HEK293 (cell line): Measurements from ENCODE around the gene POLDIP2.

Experiments
- CTCF ChIA-PET: fragments of 350-600 bp; formaldehyde crosslinking; extraction: SDS; loops from one replicate; lab custom pipeline; 2021; ENCODE audit warnings: antibody characterized with exemption; lab: Yijun Ruan, JAX
- POLR2A ChIA-PET: fragments of 300-600 bp; formaldehyde crosslinking; extraction: SDS; loops from one replicate; lab custom pipeline; 2020; ENCODE audit warnings: antibody characterized with exemption, inconsistent platforms; lab: Yijun Ruan, JAX
- H3K27ac ChIP-seq: fragments of 200-500 bp; sonication (Bioruptor generic); 2 replicates; pipeline ENCODE4 v1.5.1; 2014; ENCODE audit warnings: low read depth, low read length, control low read depth, inconsistent platforms; ENCODE audit errors: extremely low read depth
- H3K36me3 ChIP-seq, 2 experiments: fragments of 200-500 bp in 1 of 2; sonication (Bioruptor generic) in 1 of 2; 1 replicate in 1 of 2; 2 replicates in 1 of 2; pipeline ENCODE4 v1.5.1; 2014 to 2017; ENCODE audit warnings: inconsistent platforms in 2 of 2, low read length in 2 of 2; ENCODE audit not compliant: control insufficient read depth in 2 of 2, insufficient read depth in 1 of 2
- H3K4me1 ChIP-seq: fragments of 200-500 bp; sonication (Bioruptor generic); 2 replicates; pipeline ENCODE4 v1.5.1; 2014; ENCODE audit warnings: mild to moderate bottlenecking, low read length, inconsistent platforms; ENCODE audit not compliant: control insufficient read depth, insufficient read depth
- H3K4me3 ChIP-seq: 2 replicates; pipeline ENCODE4 v1.5.1; 2011; ENCODE audit warnings: low read depth, mild to moderate bottlenecking, control low read depth, low read length, moderate library complexity
- H3K9me3 ChIP-seq: fragments of 200-500 bp; sonication (Bioruptor generic); 2 replicates; pipeline ENCODE4 v1.5.1; 2014; ENCODE audit warnings: low read depth, low read length, inconsistent platforms; ENCODE audit not compliant: control insufficient read depth, insufficient read depth
- GFI1B ChIP-seq: fragments of 450-650 bp; formaldehyde crosslinking; IDR thresholded peaks from 2 replicates; pipeline ENCODE4 v1.5.1; 2016; ENCODE audit warnings: missing biosample characterization, missing genetic modification characterization
- GLI4 ChIP-seq: fragments of 450-650 bp; formaldehyde crosslinking; IDR thresholded peaks from 2 replicates; pipeline ENCODE4 v1.5.1; 2016; ENCODE audit warnings: missing biosample characterization, missing genetic modification characterization
- IKZF3 ChIP-seq: fragments of 450-650 bp; IDR thresholded peaks from 2 replicates; pipeline ENCODE4 v1.5.0; 2018; ENCODE audit warnings: missing biosample characterization, mild to moderate bottlenecking, missing genetic modification characterization, moderate library complexity
- KLF1 ChIP-seq: fragments of 450-650 bp; formaldehyde crosslinking; IDR thresholded peaks from 2 replicates; pipeline ENCODE4 v1.5.1; 2016; ENCODE audit warnings: missing biosample characterization, missing genetic modification characterization
- MEIS1 ChIP-seq: sonication (generic); formaldehyde crosslinking; IDR thresholded peaks from 2 replicates; pipeline ENCODE4 v1.8.1; 2022; ENCODE audit warnings: missing genetic modification reagents, mild to moderate bottlenecking, borderline replicate concordance
- OSR2 ChIP-seq: fragments of 450-650 bp; formaldehyde crosslinking; IDR thresholded peaks from 2 replicates; pipeline ENCODE4 v1.5.1; 2016; ENCODE audit warnings: missing biosample characterization, missing genetic modification characterization
- YY2 ChIP-seq: fragments of 450-650 bp; formaldehyde crosslinking; IDR thresholded peaks from 2 replicates; pipeline ENCODE4 v1.5.1; 2016; ENCODE audit warnings: missing biosample characterization, missing genetic modification characterization
- ZBTB26 ChIP-seq: fragments of 450-650 bp; formaldehyde crosslinking; optimal IDR thresholded peaks from 2 replicates; pipeline ENCODE3; 2016; ENCODE audit warnings: missing biosample characterization, mild to moderate bottlenecking, missing genetic modification characterization
- ZBTB48 ChIP-seq: fragments of 450-650 bp; formaldehyde crosslinking; IDR thresholded peaks from 2 replicates; pipeline ENCODE4 v1.5.1; 2016; ENCODE audit warnings: missing biosample characterization, missing genetic modification characterization
- ZFHX2 ChIP-seq: fragments of 450-650 bp; formaldehyde crosslinking; conservative IDR thresholded peaks from 2 replicates; pipeline ENCODE4 v1.5.1; 2016; ENCODE audit warnings: missing biosample characterization, missing genetic modification characterization
- ZNF133 ChIP-seq: fragments of 450-650 bp; formaldehyde crosslinking; IDR thresholded peaks from 2 replicates; pipeline ENCODE4 v1.5.1; 2016; ENCODE audit warnings: missing biosample characterization, missing genetic modification characterization
- ZNF169 ChIP-seq: fragments of 450-650 bp; formaldehyde crosslinking; IDR thresholded peaks from 2 replicates; pipeline ENCODE4 v1.5.1; 2016; ENCODE audit warnings: missing biosample characterization, missing genetic modification characterization
- ZNF223 ChIP-seq: fragments of 450-650 bp; formaldehyde crosslinking; IDR thresholded peaks from 2 replicates; pipeline ENCODE4 v1.5.1; 2016; ENCODE audit warnings: missing biosample characterization, missing genetic modification characterization
- ZNF24 ChIP-seq: fragments of 450-650 bp; formaldehyde crosslinking; IDR thresholded peaks from 2 replicates; pipeline ENCODE4 v1.5.1; 2016; ENCODE audit warnings: missing biosample characterization, missing genetic modification characterization
- ZNF292 ChIP-seq: fragments of 450-650 bp; formaldehyde crosslinking; IDR thresholded peaks from 2 replicates; pipeline ENCODE4 v1.5.1; 2016; ENCODE audit warnings: low read depth, missing biosample characterization, missing genetic modification characterization, borderline replicate concordance
- ZNF391 ChIP-seq: fragments of 450-650 bp; formaldehyde crosslinking; IDR thresholded peaks from 2 replicates; pipeline ENCODE4 v1.5.1; 2016; ENCODE audit warnings: low read depth, missing biosample characterization, missing genetic modification characterization, borderline replicate concordance
- ZNF404 ChIP-seq: fragments of 450-650 bp; formaldehyde crosslinking; IDR thresholded peaks from 2 replicates; pipeline ENCODE4 v1.5.1; 2017; ENCODE audit warnings: missing biosample characterization, missing genetic modification characterization
- ZNF449 ChIP-seq: fragments of 450-650 bp; formaldehyde crosslinking; IDR thresholded peaks from 2 replicates; pipeline ENCODE4 v1.5.1; 2017; ENCODE audit warnings: missing biosample characterization, mild to moderate bottlenecking, missing genetic modification characterization, moderate library complexity
- ZNF473 ChIP-seq: fragments of 450-650 bp; formaldehyde crosslinking; IDR thresholded peaks from 2 replicates; pipeline ENCODE4 v1.5.1; 2017; ENCODE audit warnings: missing biosample characterization, missing genetic modification characterization
- ZNF585B ChIP-seq: fragments of 450-650 bp; formaldehyde crosslinking; IDR thresholded peaks from 2 replicates; pipeline ENCODE4 v1.5.1; 2016; ENCODE audit warnings: missing biosample characterization, missing genetic modification characterization
- ZNF660 ChIP-seq: fragments of 450-650 bp; IDR thresholded peaks from 2 replicates; pipeline ENCODE4 v1.5.1; 2018; ENCODE audit warnings: missing biosample characterization, mild to moderate bottlenecking, missing genetic modification characterization
- ZNF707 ChIP-seq: fragments of 450-650 bp; formaldehyde crosslinking; IDR thresholded peaks from 2 replicates; pipeline ENCODE4 v1.5.1; 2016; ENCODE audit warnings: missing biosample characterization, missing genetic modification characterization
- TF ChIP-seq, protein P1 (sequence below): fragments of 450-650 bp; formaldehyde crosslinking; IDR thresholded peaks from 2 replicates; pipeline ENCODE4 v1.5.1; 2017; ENCODE audit warnings: missing biosample characterization, missing genetic modification characterization
- TF ChIP-seq, protein P2 (sequence below): fragments of 450-650 bp; formaldehyde crosslinking; IDR thresholded peaks from 2 replicates; pipeline ENCODE4 v1.5.1; 2016; ENCODE audit warnings: missing biosample characterization, missing genetic modification characterization

POLDIP2 gene

GRCh38 chr17:28324267-28324745, 33.0 kb downstream of the POLDIP2 start:
- Histone ChIP-seq H3K4me1 (peaks cover 12% of the 10 kb centered on the region; the same call in 1 of the 2 replicates), H3K27ac (no peak overlapping the region), H3K9me3 (no peaks in the 10 kb centered on the region), H3K4me3 (no peak overlapping the region), H3K36me3 (peaks cover 34 to 54% of the 10 kb centered on the region in 2 experiments)
- POLR2A ChIA-PET, result interaction anchor here (2.5 kb wide), 1 partner anchor 11 kb away, joined by 17 read pairs; the partner anchor contains the start of genes IFT20 and TNFAIP1
- CTCF ChIA-PET, result no interaction called here
- TF ChIP-seq GLI4 (tag by site-specific recombination), result no peak
- TF ChIP-seq ZNF391, result no peak
- no peak for TF ChIP-seq ZNF449 (tag by site-specific recombination)
- no peak for TF ChIP-seq ZNF660 (tag by site-specific recombination)
- no peak for TF ChIP-seq ZNF24 (tag by site-specific recombination)

GRCh38 chr17:28320215-28321061, 36.9 kb downstream of the POLDIP2 start:
- no peaks in the 10 kb centered on the region for H3K9me3 ChIP-seq
- H3K4me1 ChIP-seq, result peaks cover 12% of the 10 kb centered on the region
- H3K36me3 ChIP-seq, result peaks cover 3 to 15% of the 10 kb centered on the region in 2 experiments; a peak in 2 of 3 replicates
- TF ChIP-seq ZBTB26, result no peak
- TF ChIP-seq, protein P1, sequence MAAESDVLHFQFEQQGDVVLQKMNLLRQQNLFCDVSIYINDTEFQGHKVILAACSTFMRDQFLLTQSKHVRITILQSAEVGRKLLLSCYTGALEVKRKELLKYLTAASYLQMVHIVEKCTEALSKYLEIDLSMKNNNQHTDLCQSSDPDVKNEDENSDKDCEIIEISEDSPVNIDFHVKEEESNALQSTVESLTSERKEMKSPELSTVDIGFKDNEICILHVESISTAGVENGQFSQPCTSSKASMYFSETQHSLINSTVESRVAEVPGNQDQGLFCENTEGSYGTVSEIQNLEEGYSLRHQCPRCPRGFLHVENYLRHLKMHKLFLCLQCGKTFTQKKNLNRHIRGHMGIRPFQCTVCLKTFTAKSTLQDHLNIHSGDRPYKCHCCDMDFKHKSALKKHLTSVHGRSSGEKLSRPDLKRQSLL, result 0 out of 2 replicates have a peak, but pooled peaks have one; percentile 24
- ChIA-PET POLR2A (interaction anchor here (1.3 to 6.2 kb wide), 3 partner anchors 10 to 279 kb away, joined by 3 to 40 read pairs (median 8); partner anchors contain the start of genes IFT20 and TNFAIP1), CTCF (interaction anchor here (0.9 to 1.9 kb wide), 9 partner anchors 8 to 427 kb away, joined by 3 to 7 read pairs (median 4); partner anchors contain the start of gene IFT20)
- H3K27ac ChIP-seq, result no peak overlapping the region
- H3K4me3 ChIP-seq, result peak overlapping the region; percentile 69

DNA sequence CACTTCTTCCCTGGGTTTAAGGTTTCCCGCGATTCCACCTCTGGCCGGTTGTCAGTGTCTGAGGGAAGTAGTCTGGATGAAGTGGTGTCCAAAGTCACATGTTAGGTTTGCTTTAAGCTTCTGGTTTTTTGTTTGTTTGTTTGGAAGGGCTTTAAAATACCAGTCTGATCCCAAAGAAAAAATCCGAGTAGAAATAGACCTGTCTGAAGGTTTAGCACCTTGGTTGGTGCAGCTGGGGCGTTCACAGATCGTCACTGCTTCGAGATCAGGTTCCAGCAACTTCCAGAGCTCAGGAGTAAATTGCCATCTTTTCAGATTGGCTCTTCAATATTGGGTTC, 37.8 kb downstream of the POLDIP2 start:
- Histone ChIP-seq H3K9me3 (no peaks in the 10 kb centered on the region), H3K4me3 (peak overlapping the region; percentile 69), H3K27ac (peak overlapping the region; percentile 88), H3K36me3 (peaks cover 3 to 12% of the 10 kb centered on the region in 2 experiments; a peak in 2 of 3 replicates), H3K4me1 (peaks cover 11% of the 10 kb centered on the region)
- POLR2A ChIA-PET, result interaction anchor here (0.5 to 6.2 kb wide), 4 partner anchors 11 to 278 kb away, joined by 3 to 40 read pairs (median 6); partner anchors contain the start of genes IFT20 and TNFAIP1
- CTCF ChIA-PET, result interaction anchor here (0.7 to 0.9 kb wide), 2 partner anchors 55 to 290 kb away, joined by 3 read pairs; no protein-coding TSS in a partner anchor
- no peak for TF ChIP-seq OSR2
- no peak for TF ChIP-seq ZNF404 (tag by site-specific recombination)
- TF ChIP-seq, protein P2, sequence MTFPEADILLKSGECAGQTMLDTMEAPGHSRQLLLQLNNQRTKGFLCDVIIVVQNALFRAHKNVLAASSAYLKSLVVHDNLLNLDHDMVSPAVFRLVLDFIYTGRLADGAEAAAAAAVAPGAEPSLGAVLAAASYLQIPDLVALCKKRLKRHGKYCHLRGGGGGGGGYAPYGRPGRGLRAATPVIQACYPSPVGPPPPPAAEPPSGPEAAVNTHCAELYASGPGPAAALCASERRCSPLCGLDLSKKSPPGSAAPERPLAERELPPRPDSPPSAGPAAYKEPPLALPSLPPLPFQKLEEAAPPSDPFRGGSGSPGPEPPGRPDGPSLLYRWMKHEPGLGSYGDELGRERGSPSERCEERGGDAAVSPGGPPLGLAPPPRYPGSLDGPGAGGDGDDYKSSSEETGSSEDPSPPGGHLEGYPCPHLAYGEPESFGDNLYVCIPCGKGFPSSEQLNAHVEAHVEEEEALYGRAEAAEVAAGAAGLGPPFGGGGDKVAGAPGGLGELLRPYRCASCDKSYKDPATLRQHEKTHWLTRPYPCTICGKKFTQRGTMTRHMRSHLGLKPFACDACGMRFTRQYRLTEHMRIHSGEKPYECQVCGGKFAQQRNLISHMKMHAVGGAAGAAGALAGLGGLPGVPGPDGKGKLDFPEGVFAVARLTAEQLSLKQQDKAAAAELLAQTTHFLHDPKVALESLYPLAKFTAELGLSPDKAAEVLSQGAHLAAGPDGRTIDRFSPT (tag by site-specific recombination), result no peak
- no peak for TF ChIP-seq ZNF473 (tag by site-specific recombination)
- TF ChIP-seq ZNF391, result no peak
- TF ChIP-seq ZNF707 (tag by site-specific recombination), result no peak
- TF ChIP-seq ZNF133 (tag by site-specific recombination), result no peak
- TF ChIP-seq ZNF223 (tag by site-specific recombination), result no peak
- no peak for TF ChIP-seq ZBTB48 (tag by site-specific recombination)
- TF ChIP-seq YY2 (tag by site-specific recombination), result no peak
- no peak for TF ChIP-seq ZNF292 (tag by site-specific recombination)
- TF ChIP-seq ZFHX2 (tag by site-specific recombination), result no peak
- TF ChIP-seq KLF1, result no peak
- TF ChIP-seq ZNF585B (tag by site-specific recombination), result no peak
- TF ChIP-seq GFI1B (tag by site-specific recombination), result no peak
- TF ChIP-seq MEIS1 (CRISPR knock-in tag), result no peak
- TF ChIP-seq ZNF169 (tag by site-specific recombination), result no peak
- TF ChIP-seq IKZF3 (tag by site-specific recombination), result no peak
